ENCODE results near the gene ZNF526. TPM values are rescaled to one million over a fixed set of nuclear protein-coding genes. Genes with fewer than 3 reads are reported as not detected.

The ZNF526 gene
- total RNA-seq, 4 donors from 2014 or later, result 3.8 to 6.3 (median 4.0) TPM

GRCh38 chr19:42226886-42227285 is 6.8 kb downstream of the ZNF526 start:
- peaks cover 0 to 27% (median 1%) of the 10 kb centered on the region in 3 donors for H3K4me1 ChIP-seq
- no peak overlapping the region for H3K27ac ChIP-seq
- TF ChIP-seq CTCF (IDR thresholded peaks at IDR 0.05), result no peak
- TF ChIP-seq POLR2A (IDR thresholded peaks at IDR 0.05), result no peak
- H3K36me3 ChIP-seq, result peaks cover 23 to 90% (median 38%) of the 10 kb centered on the region in 3 donors
- no peak for DNase-seq
- H3K27me3 ChIP-seq, result no peaks in the 10 kb centered on the region
- H3K9me3 ChIP-seq, result no peaks in the 10 kb centered on the region
- intact Hi-C loops (cut with DNase I), result no loop called here
- WGBS, 2 donors, result 38% methylated on average over 1 of the region's 1 CpG; no CpG with 5 or more reads in 1 of the 2 donors
- H3K4me3 ChIP-seq, result no peak overlapping the region

- 60 to 71% methylated on average over 1 to 4 of the region's 4 CpGs for WGBS, 2 donors
- intact Hi-C loops (cut with DNase I), result no loop called here
- H3K27me3 ChIP-seq, result no peaks in the 10 kb centered on the region
- H3K4me3 ChIP-seq, result no peak overlapping the region
- H3K27ac ChIP-seq, result no peak overlapping the region
- no peak for DNase-seq
- H3K9me3 ChIP-seq, result no peaks in the 10 kb centered on the region
- no peak for TF ChIP-seq POLR2A (IDR thresholded peaks at IDR 0.05)
- TF ChIP-seq CTCF (IDR thresholded peaks at IDR 0.05), result no peak
- H3K4me1 ChIP-seq, result peaks cover 0 to 13% (median 0%) of the 10 kb centered on the region in 3 donors
- peaks cover 23 to 98% (median 55%) of the 10 kb centered on the region in 3 donors for H3K36me3 ChIP-seq
Measured at GRCh38 chr19:42228641-42229040, 8.5 kb downstream of the ZNF526 start.

- 56 to 64% methylated on average over 4 of the region's 4 CpGs for WGBS, 2 donors
- H3K4me3 ChIP-seq, result no peak overlapping the region
- peaks cover 0 to 13% (median 0%) of the 10 kb centered on the region in 3 donors for H3K4me1 ChIP-seq
- DNase-seq, result no peak
- H3K27me3 ChIP-seq, result no peaks in the 10 kb centered on the region
- intact Hi-C loops (cut with DNase I), result no loop called here
- H3K9me3 ChIP-seq, result no peaks in the 10 kb centered on the region
- TF ChIP-seq CTCF (IDR thresholded peaks at IDR 0.05), result no peak
- TF ChIP-seq POLR2A (IDR thresholded peaks at IDR 0.05), result no peak
- peaks cover 21 to 100% (median 61%) of the 10 kb centered on the region in 3 donors for H3K36me3 ChIP-seq
- H3K27ac ChIP-seq, result peak overlapping the region in 1 of 4 donors; percentile 21
Measured at GRCh38 chr19:42229301-42229854, 9.3 kb downstream of the ZNF526 start.

- H3K9me3 ChIP-seq, result no peaks in the 10 kb centered on the region
- WGBS, 2 donors, result 30 to 60% methylated on average over 1 to 2 of the region's 8 CpGs
- peaks cover 17 to 100% (median 60%) of the 10 kb centered on the region in 3 donors for H3K36me3 ChIP-seq
- H3K27ac ChIP-seq, result peak overlapping the region in 2 of 4 donors; percentile 9 to 21
- intact Hi-C loops (cut with DNase I), result loop anchor here (10.0 kb wide), 1 partner anchor 95 kb away; the partner anchor contains the start of gene POU2F2
- TF ChIP-seq CTCF (IDR thresholded peaks at IDR 0.05), result no peak
- H3K4me1 ChIP-seq, result peaks cover 0 to 18% (median 0%) of the 10 kb centered on the region in 3 donors
- no peaks in the 10 kb centered on the region for H3K27me3 ChIP-seq
- H3K4me3 ChIP-seq, result no peak overlapping the region
- no peak for DNase-seq
Measured at GRCh38 chr19:42229855-42230351, 9.8 kb downstream of the ZNF526 start.

- H3K4me3 ChIP-seq, result no peak overlapping the region
- TF ChIP-seq CTCF (IDR thresholded peaks at IDR 0.05) (no peak), POLR2A (IDR thresholded peaks at IDR 0.05) (no peak)
- peak overlapping the region in 1 of 4 donors; percentile 9 for H3K27ac ChIP-seq
- no peaks in the 10 kb centered on the region for H3K27me3 ChIP-seq
- DNase-seq, result no peak
- H3K9me3 ChIP-seq, result no peaks in the 10 kb centered on the region
- intact Hi-C loops (cut with DNase I), result loop anchor here (10.0 kb wide), 1 partner anchor 96 kb away; the partner anchor contains the start of gene POU2F2
- H3K36me3 ChIP-seq, result peaks cover 17 to 100% (median 60%) of the 10 kb centered on the region in 3 donors
- H3K4me1 ChIP-seq, result peaks cover 0 to 20% (median 0%) of the 10 kb centered on the region in 3 donors
- 81 to 91% methylated on average over 3 to 4 of the region's 4 CpGs for WGBS, 2 donors
Measured at GRCh38 chr19:42230571-42230970, 10.5 kb downstream of the ZNF526 start.

Data from esophagus squamous epithelium (tissue), 5 donors.